Upper lobe of left lung (tissue), 6 donors: ENCODE measurements around the gene MED13L. TPM values are rescaled to one million over a fixed set of nuclear protein-coding genes. Genes with fewer than 3 reads are reported as not detected.

Experiments used
- ATAC-seq, 2 donors: fragments of 200-7000 bp; cut with Tn5 transposase; one replicate each; pipeline ENCODE4 v1.9.1; 2022; ENCODE audit warnings: mild to moderate bottlenecking in 2 of 2, moderate library complexity in 2 of 2; ENCODE audit not compliant: low FRiP score in 2 of 2
- DNase-seq, 2 donors: peaks; one replicate each; pipeline ENCODE4 v3.0.0-alpha.2; 2019 to 2020
- H3K27ac ChIP-seq, 4 donors: fragments of 200-600 bp; sonication (generic); one replicate each; pipeline ENCODE4 v1.5.1; 2016 to 2019
- H3K27me3 ChIP-seq, 4 donors: fragments of 200-600 bp; sonication (generic); one replicate each; pipeline ENCODE4 v1.5.1; 2017 to 2019
- H3K36me3 ChIP-seq, 4 donors: fragments of 200-600 bp; sonication (generic); one replicate each; pipeline ENCODE4 v1.5.1; 2016 to 2019
- H3K4me1 ChIP-seq, 4 donors: fragments of 200-600 bp; sonication (generic); one replicate each; pipeline ENCODE4 v1.5.1; 2018 to 2019
- H3K4me3 ChIP-seq, 4 donors: fragments of 200-600 bp; sonication (generic); one replicate each; pipeline ENCODE4 v1.5.1; 2017 to 2019; ENCODE audit warnings: mild to moderate bottlenecking in 2 of 4, moderate library complexity in 1 of 4
- H3K9me3 ChIP-seq, 4 donors: fragments of 200-600 bp; sonication (generic); one replicate each; pipeline ENCODE4 v1.5.1; 2018 to 2019
- EP300 ChIP-seq, 4 donors: sonication (generic); formaldehyde crosslinking; IDR thresholded peaks; one replicate each; pipeline ENCODE4 v1.5.1; 2017; ENCODE audit warnings: antibody characterized with exemption in 4 of 4, control low read depth in 2 of 4
- POLR2A ChIP-seq, 4 donors: fragments of 450-650 bp; IDR thresholded peaks; one replicate each; pipeline ENCODE4 v1.5.1; 2016 to 2017; ENCODE audit warnings: antibody characterized with exemption in 4 of 4, mild to moderate bottlenecking in 2 of 4
- POLR2AphosphoS5 ChIP-seq, 2 donors: sonication (generic); formaldehyde crosslinking; IDR thresholded peaks; one replicate each; pipeline ENCODE4 v1.5.1; 2017; ENCODE audit warnings: antibody characterized with exemption in 2 of 2
- WGBS, 2 donors: methylation state at CpG; one replicate each; pipeline ENCODE4 v1.1.5; 2017 to 2018; 5-methylcytosine and 5-hydroxymethylcytosine counted together
- total RNA-seq, 6 donors: library from RNA; depleted of rRNA in 4 of 6; stranded (reverse); fragments of >200 nt in 4 of 6; gene quantifications; one replicate each; pipeline versions ENCODE4 v1.1.0 to v1.2.1, GENCODE V29; 2016 to 2021
- TF ChIP-seq, protein P1 (sequence below), 6 experiments: fragments of 450-650 bp in 4 of 6; fragments of 200-600 bp in 2 of 6; sonication (generic) in 2 of 6; IDR thresholded peaks; one replicate each; pipeline ENCODE4 v1.5.1; 2016 to 2019; ENCODE audit warnings: antibody characterized with exemption in 6 of 6
- donor health status: DM: no; HTN: no; CAD: no; lungs with moderate emphysema.
- donor health status: DM: no; HTN: yes; CAD: no; lungs with severe emphysema.

The MED13L gene
- total RNA-seq, 6 donors from 2014 or later: 96.6 to 178 (median 124) TPM

DNA sequence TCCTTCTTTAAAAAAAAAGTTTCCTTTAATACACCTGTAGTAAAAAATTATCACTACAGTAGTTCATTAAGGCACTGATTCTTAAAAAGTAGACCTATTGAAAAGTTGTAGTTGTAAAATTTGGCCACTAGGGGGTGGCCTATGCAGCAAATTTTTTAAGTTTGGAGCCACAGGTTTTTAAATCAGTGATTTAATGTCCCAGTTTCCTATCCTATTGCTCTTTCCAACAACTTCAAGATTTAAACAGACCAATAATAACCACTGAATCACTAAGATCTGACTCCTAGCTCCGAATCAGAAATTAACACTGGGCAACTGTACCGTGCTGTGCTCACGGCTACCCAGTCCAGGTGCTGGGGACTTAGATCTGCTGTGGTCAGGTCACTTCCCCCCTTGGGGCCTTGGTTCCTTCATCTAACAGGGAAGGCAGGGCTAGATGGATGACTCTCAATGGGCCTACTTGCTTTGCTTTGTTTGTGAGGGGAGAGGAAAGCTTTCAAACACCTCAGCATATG, 279.3 kb downstream of the MED13L start:
- H3K27ac ChIP-seq: peak overlapping the region; percentile 1 to 62 (median 22)
- peaks cover 14 to 63% (median 28%) of the 10 kb centered on the region in 4 donors for H3K36me3 ChIP-seq
- no peak for TF ChIP-seq EP300 (IDR thresholded peaks at IDR 0.05)
- TF ChIP-seq, protein P1, sequence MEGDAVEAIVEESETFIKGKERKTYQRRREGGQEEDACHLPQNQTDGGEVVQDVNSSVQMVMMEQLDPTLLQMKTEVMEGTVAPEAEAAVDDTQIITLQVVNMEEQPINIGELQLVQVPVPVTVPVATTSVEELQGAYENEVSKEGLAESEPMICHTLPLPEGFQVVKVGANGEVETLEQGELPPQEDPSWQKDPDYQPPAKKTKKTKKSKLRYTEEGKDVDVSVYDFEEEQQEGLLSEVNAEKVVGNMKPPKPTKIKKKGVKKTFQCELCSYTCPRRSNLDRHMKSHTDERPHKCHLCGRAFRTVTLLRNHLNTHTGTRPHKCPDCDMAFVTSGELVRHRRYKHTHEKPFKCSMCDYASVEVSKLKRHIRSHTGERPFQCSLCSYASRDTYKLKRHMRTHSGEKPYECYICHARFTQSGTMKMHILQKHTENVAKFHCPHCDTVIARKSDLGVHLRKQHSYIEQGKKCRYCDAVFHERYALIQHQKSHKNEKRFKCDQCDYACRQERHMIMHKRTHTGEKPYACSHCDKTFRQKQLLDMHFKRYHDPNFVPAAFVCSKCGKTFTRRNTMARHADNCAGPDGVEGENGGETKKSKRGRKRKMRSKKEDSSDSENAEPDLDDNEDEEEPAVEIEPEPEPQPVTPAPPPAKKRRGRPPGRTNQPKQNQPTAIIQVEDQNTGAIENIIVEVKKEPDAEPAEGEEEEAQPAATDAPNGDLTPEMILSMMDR (IDR thresholded peaks at IDR 0.05): peak; percentile 63 to 80 (median 69)
- no peaks in the 10 kb centered on the region for H3K27me3 ChIP-seq
- peaks cover 4 to 12% (median 9%) of the 10 kb centered on the region in 4 donors for H3K4me1 ChIP-seq
- WGBS, 2 donors: 40 to 69% methylated on average over 3 of the region's 3 CpGs
- peak; percentile 68 to 73 for ATAC-seq
- DNase-seq: no peak
- no peaks in the 10 kb centered on the region for H3K9me3 ChIP-seq
- no peak overlapping the region for H3K4me3 ChIP-seq

DNA sequence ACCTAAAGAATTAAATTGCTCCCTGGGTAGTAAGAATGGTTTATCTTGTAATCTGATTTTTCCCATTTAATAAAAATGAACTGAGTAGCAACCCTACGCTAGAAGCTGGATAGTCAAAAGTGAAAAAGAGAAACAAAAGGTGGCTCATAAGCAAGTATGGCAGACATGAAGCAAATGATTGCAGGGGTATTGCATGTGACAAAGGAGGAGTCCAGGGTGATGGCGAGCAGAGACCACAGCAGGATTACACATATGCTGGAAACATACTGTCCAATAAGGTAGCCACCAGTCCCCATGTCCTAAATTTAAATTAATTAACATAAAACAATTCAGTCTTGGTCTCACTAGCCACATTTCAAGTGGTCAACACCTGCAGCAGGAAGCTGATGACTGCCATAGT, 283.8 kb downstream of the MED13L start:
- no peak overlapping the region for H3K4me3 ChIP-seq
- 90 to 93% methylated on average over 2 of the region's 2 CpGs for WGBS, 2 donors
- peaks cover 4 to 11% (median 9%) of the 10 kb centered on the region in 4 donors for H3K4me1 ChIP-seq
- H3K27me3 ChIP-seq: no peaks in the 10 kb centered on the region
- TF ChIP-seq, protein P1 (IDR thresholded peaks at IDR 0.05): no peak
- TF ChIP-seq EP300 (IDR thresholded peaks at IDR 0.05): no peak
- TF ChIP-seq POLR2A (IDR thresholded peaks at IDR 0.05): no peak
- TF ChIP-seq POLR2AphosphoS5 (IDR thresholded peaks at IDR 0.05): no peak
- DNase-seq: no peak
- H3K27ac ChIP-seq: no peak overlapping the region
- no peaks in the 10 kb centered on the region for H3K9me3 ChIP-seq
- no peak for ATAC-seq
- H3K36me3 ChIP-seq: peaks cover 11 to 73% (median 42%) of the 10 kb centered on the region in 4 donors

DNA sequence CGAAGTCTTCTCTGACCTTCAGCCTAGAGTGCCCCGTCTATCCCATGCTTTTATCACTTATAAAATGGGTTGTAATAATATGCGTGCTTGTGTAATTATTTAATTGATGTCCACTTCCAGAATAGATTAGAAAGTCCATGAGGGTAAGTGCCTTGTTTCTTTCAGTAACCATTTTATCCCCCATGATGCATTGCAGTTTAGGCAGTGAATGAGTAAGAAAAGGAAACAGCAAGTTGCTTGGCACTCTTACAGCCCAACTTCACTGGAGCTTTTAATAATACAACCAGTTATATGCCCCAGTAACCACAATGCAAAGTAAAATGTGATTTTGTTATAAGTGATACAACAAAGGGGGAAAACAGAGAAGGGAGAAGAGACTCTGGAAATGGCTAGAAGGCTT, 287.3 kb downstream of the MED13L start:
- no peak for TF ChIP-seq EP300 (IDR thresholded peaks at IDR 0.05)
- TF ChIP-seq, protein P1 (IDR thresholded peaks at IDR 0.05): no peak
- TF ChIP-seq POLR2A (IDR thresholded peaks at IDR 0.05): no peak
- TF ChIP-seq POLR2AphosphoS5 (IDR thresholded peaks at IDR 0.05): no peak
- peaks cover 7 to 67% (median 36%) of the 10 kb centered on the region in 4 donors for H3K36me3 ChIP-seq

DNA sequence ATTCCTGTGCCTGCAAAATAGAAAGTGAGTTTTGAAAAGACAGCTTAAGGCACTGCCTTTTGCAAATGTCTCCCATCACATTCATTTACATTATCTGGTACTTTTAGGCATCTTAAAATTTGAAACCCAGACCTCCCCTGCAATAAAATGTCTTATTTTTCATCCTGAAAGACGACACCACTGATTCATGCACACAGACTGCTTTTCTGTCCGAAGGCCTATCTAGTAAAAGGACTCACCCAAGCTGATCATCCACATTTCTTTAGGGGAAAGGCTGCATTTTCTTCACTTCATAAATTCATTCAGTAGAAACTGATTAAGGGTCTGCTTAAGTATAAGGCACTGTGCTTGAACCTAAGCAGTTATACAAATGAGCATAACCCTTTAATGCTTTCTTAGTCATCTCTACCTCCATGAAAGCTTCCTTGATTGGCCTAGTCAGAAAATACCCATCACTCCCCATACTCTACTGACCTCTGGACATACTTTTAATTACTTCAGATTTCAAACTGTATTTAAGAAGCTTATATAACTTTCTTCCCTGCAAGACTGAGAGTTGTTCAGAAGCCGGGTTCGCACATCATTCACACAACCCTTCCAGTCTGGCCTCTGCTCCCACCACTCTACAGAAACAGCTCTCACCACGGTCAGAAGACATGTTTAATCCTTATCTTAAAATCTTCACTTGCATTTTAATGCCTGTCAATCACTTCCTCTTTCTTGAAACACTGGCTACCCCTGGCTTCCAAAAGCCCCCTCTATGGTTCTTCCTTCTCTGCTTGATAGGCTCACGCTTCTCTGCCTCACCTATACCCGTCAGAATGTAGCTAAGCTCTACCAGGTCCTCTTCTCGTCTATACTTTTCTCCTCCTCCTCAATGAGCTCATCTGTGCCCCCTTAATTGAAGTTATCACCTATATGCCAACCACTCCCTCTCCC, 288.6 kb downstream of the MED13L start:
- no peak overlapping the region for H3K4me3 ChIP-seq
- peaks cover 7 to 65% (median 32%) of the 10 kb centered on the region in 4 donors for H3K36me3 ChIP-seq
- ATAC-seq: no peak
- DNase-seq: no peak
- H3K9me3 ChIP-seq: no peaks in the 10 kb centered on the region
- TF ChIP-seq POLR2A (IDR thresholded peaks at IDR 0.05) (no peak), POLR2AphosphoS5 (IDR thresholded peaks at IDR 0.05) (no peak), EP300 (IDR thresholded peaks at IDR 0.05) (no peak)
- TF ChIP-seq, protein P1 (IDR thresholded peaks at IDR 0.05): no peak
- no peaks in the 10 kb centered on the region for H3K27me3 ChIP-seq
- peaks cover 0 to 14% (median 9%) of the 10 kb centered on the region in 4 donors for H3K4me1 ChIP-seq
- H3K27ac ChIP-seq: no peak overlapping the region
- WGBS, 2 donors: 83 to 86% methylated on average over 8 of the region's 8 CpGs

More for the DNA sequence above, 287.3 kb downstream of the MED13L start:
- Histone ChIP-seq H3K27me3 (no peaks in the 10 kb centered on the region), H3K4me3 (no peak overlapping the region), H3K9me3 (no peaks in the 10 kb centered on the region), H3K4me1 (peaks cover 0 to 14% (median 9%) of the 10 kb centered on the region in 4 donors), H3K27ac (no peak overlapping the region)
- no peak for ATAC-seq
- 91 to 96% methylated on average over 3 of the region's 3 CpGs for WGBS, 2 donors
- DNase-seq: no peak
